Activated naive CD8-positive, alpha-beta T cell treated with anti-CD3 and anti-CD28 coated beads for 36 hours (primary cell): ENCODE results near the gene NAP1L5. TPM values are rescaled to one million over a fixed set of nuclear protein-coding genes. Genes with fewer than 3 reads are reported as not detected.

Experiments
- DNase-seq: peaks from one replicate; pipeline ENCODE4 v3.0.0; 2021
- H3K27ac Mint-ChIP-seq: one replicate; pipeline ENCODE4 v1.8.0; 2022; ENCODE audit warnings: mild to moderate bottlenecking, moderate library complexity, mixed read lengths
- H3K27me3 Mint-ChIP-seq: one replicate; pipeline ENCODE4 v1.8.0; 2022; ENCODE audit warnings: mild to moderate bottlenecking, mixed read lengths
- H3K36me3 Mint-ChIP-seq: one replicate; pipeline ENCODE4 v1.8.0; 2021; ENCODE audit warnings: mild to moderate bottlenecking, mixed read lengths
- H3K4me1 Mint-ChIP-seq: one replicate; pipeline ENCODE4 v1.8.0; 2021; ENCODE audit warnings: mixed read lengths
- H3K4me3 Mint-ChIP-seq: one replicate; pipeline ENCODE4 v1.8.0; 2022; ENCODE audit warnings: mild to moderate bottlenecking, moderate library complexity, mixed read lengths
- H3K9me3 Mint-ChIP-seq: one replicate; pipeline ENCODE4 v1.8.0; 2022; ENCODE audit warnings: mixed read lengths
- total RNA-seq, 2 experiments: library from RNA; stranded (reverse); gene quantifications; one replicate each; pipeline ENCODE4 v1.2.3, GENCODE V29; 2021

Gene NAP1L5
- total RNA-seq, result 1 to 10 TPM; 8.2 to 8.4 TPM

GRCh38 chr4:88697588-88698329 lies at the start of gene NAP1L5:
Gene NAP1L5 (minus strand): TSS chr4:88697829. CDS start chr4:88697754, 75 bp downstream.
- peak within 1 kb of the TSS; percentile 85 for H3K4me3 Mint-ChIP-seq
- no peaks in the 10 kb centered on the region for H3K9me3 Mint-ChIP-seq
- H3K27ac Mint-ChIP-seq, result peak within 1 kb of the TSS; percentile 84
- DNase-seq, result peak; percentile 71
- H3K36me3 Mint-ChIP-seq, result peaks cover 19% of the 10 kb centered on the region
- H3K27me3 Mint-ChIP-seq, result no peaks in the 10 kb centered on the region
- peaks cover 10% of the 10 kb centered on the region for H3K4me1 Mint-ChIP-seq

GRCh38 chr4:88747351-88747750 lies 49.7 kb upstream of the NAP1L5 start:
- Mint-ChIP-seq H3K27ac (no peak overlapping the region), H3K27me3 (peaks cover 10% of the 10 kb centered on the region), H3K4me3 (no peak overlapping the region), H3K4me1 (no peaks in the 10 kb centered on the region), H3K9me3 (no peaks in the 10 kb centered on the region), H3K36me3 (peaks cover 2% of the 10 kb centered on the region)
- DNase-seq, result no peak

- Mint-ChIP-seq H3K4me1 (no peaks in the 10 kb centered on the region), H3K4me3 (no peak overlapping the region), H3K27ac (no peak overlapping the region), H3K36me3 (peaks cover 2% of the 10 kb centered on the region), H3K9me3 (no peaks in the 10 kb centered on the region), H3K27me3 (peaks cover 5% of the 10 kb centered on the region)
- no peak for DNase-seq
These were observed 48.6 kb upstream of the NAP1L5 start for GRCh38 chr4:88746206-88746605.

GRCh38 chr4:88745581-88746163 lies 48.0 kb upstream of the NAP1L5 start:
- Mint-ChIP-seq H3K36me3 (peaks cover 2% of the 10 kb centered on the region), H3K4me3 (no peak overlapping the region), H3K9me3 (no peaks in the 10 kb centered on the region)

GRCh38 chr4:88745175-88745574 lies 47.5 kb upstream of the NAP1L5 start:
- Mint-ChIP-seq H3K27ac (no peak overlapping the region), H3K4me3 (no peak overlapping the region), H3K4me1 (no peaks in the 10 kb centered on the region), H3K9me3 (no peaks in the 10 kb centered on the region), H3K27me3 (peaks cover 5% of the 10 kb centered on the region), H3K36me3 (peaks cover 2% of the 10 kb centered on the region)
- no peak for DNase-seq

More at GRCh38 chr4:88745581-88746163, 48.0 kb upstream of the NAP1L5 start:
- H3K27ac Mint-ChIP-seq, result no peak overlapping the region
- peaks cover 5% of the 10 kb centered on the region for H3K27me3 Mint-ChIP-seq
- no peaks in the 10 kb centered on the region for H3K4me1 Mint-ChIP-seq
- DNase-seq, result no peak

- no peak for DNase-seq
- no peak overlapping the region for H3K27ac Mint-ChIP-seq
- H3K36me3 Mint-ChIP-seq, result peaks cover 2% of the 10 kb centered on the region
- H3K27me3 Mint-ChIP-seq, result peaks cover 5% of the 10 kb centered on the region
- H3K4me1 Mint-ChIP-seq, result no peaks in the 10 kb centered on the region
- H3K4me3 Mint-ChIP-seq, result no peak overlapping the region
- H3K9me3 Mint-ChIP-seq, result no peaks in the 10 kb centered on the region
These were observed 47.0 kb upstream of the NAP1L5 start for GRCh38 chr4:88744609-88745008.

GRCh38 chr4:88743696-88744095 lies 46.1 kb upstream of the NAP1L5 start:
- Mint-ChIP-seq H3K9me3 (no peaks in the 10 kb centered on the region), H3K4me1 (no peaks in the 10 kb centered on the region), H3K4me3 (no peak overlapping the region), H3K27ac (no peak overlapping the region), H3K36me3 (no peaks in the 10 kb centered on the region), H3K27me3 (peaks cover 3% of the 10 kb centered on the region)
- DNase-seq, result no peak

GRCh38 chr4:88742561-88742960 lies 44.9 kb upstream of the NAP1L5 start:
- no peak overlapping the region for H3K27ac Mint-ChIP-seq
- H3K4me3 Mint-ChIP-seq, result no peak overlapping the region
- H3K9me3 Mint-ChIP-seq, result no peaks in the 10 kb centered on the region
- H3K4me1 Mint-ChIP-seq, result peaks cover 9% of the 10 kb centered on the region
- H3K36me3 Mint-ChIP-seq, result no peaks in the 10 kb centered on the region
- H3K27me3 Mint-ChIP-seq, result no peaks in the 10 kb centered on the region
- no peak for DNase-seq

GRCh38 chr4:88738180-88738579 lies 40.6 kb upstream of the NAP1L5 start:
- Mint-ChIP-seq H3K4me3 (no peak overlapping the region), H3K27ac (no peak overlapping the region), H3K27me3 (no peaks in the 10 kb centered on the region), H3K36me3 (no peaks in the 10 kb centered on the region), H3K9me3 (no peaks in the 10 kb centered on the region), H3K4me1 (peaks cover 14% of the 10 kb centered on the region)
- DNase-seq, result no peak

GRCh38 chr4:88737307-88737941 lies 39.8 kb upstream of the NAP1L5 start:
- H3K9me3 Mint-ChIP-seq, result no peaks in the 10 kb centered on the region
- DNase-seq, result peak; percentile 20
- H3K27ac Mint-ChIP-seq, result no peak overlapping the region
- H3K4me3 Mint-ChIP-seq, result peak overlapping the region; percentile 64
- H3K36me3 Mint-ChIP-seq, result no peaks in the 10 kb centered on the region
- no peaks in the 10 kb centered on the region for H3K27me3 Mint-ChIP-seq
- peaks cover 14% of the 10 kb centered on the region for H3K4me1 Mint-ChIP-seq

- Mint-ChIP-seq H3K27me3 (no peaks in the 10 kb centered on the region), H3K4me3 (no peak overlapping the region), H3K9me3 (no peaks in the 10 kb centered on the region), H3K36me3 (no peaks in the 10 kb centered on the region), H3K4me1 (peaks cover 14% of the 10 kb centered on the region), H3K27ac (no peak overlapping the region)
- DNase-seq, result no peak
These were observed 38.6 kb upstream of the NAP1L5 start for GRCh38 chr4:88736264-88736663.

- H3K27ac Mint-ChIP-seq, result no peak overlapping the region
- no peaks in the 10 kb centered on the region for H3K9me3 Mint-ChIP-seq
- H3K36me3 Mint-ChIP-seq, result no peaks in the 10 kb centered on the region
- H3K27me3 Mint-ChIP-seq, result no peaks in the 10 kb centered on the region
- H3K4me3 Mint-ChIP-seq, result no peak overlapping the region
- DNase-seq, result no peak
- peaks cover 14% of the 10 kb centered on the region for H3K4me1 Mint-ChIP-seq
These were observed 37.9 kb upstream of the NAP1L5 start for GRCh38 chr4:88735564-88735963.

GRCh38 chr4:88734403-88734949 lies 36.8 kb upstream of the NAP1L5 start:
- no peak overlapping the region for H3K4me3 Mint-ChIP-seq
- H3K4me1 Mint-ChIP-seq, result peaks cover 14% of the 10 kb centered on the region
- no peaks in the 10 kb centered on the region for H3K9me3 Mint-ChIP-seq
- no peaks in the 10 kb centered on the region for H3K27me3 Mint-ChIP-seq
- H3K27ac Mint-ChIP-seq, result no peak overlapping the region
- no peak for DNase-seq
- no peaks in the 10 kb centered on the region for H3K36me3 Mint-ChIP-seq

- no peaks in the 10 kb centered on the region for H3K27me3 Mint-ChIP-seq
- no peak overlapping the region for H3K4me3 Mint-ChIP-seq
- no peak for DNase-seq
- H3K4me1 Mint-ChIP-seq, result peaks cover 8% of the 10 kb centered on the region
- H3K27ac Mint-ChIP-seq, result no peak overlapping the region
- H3K36me3 Mint-ChIP-seq, result no peaks in the 10 kb centered on the region
- H3K9me3 Mint-ChIP-seq, result no peaks in the 10 kb centered on the region
These were observed 35.2 kb upstream of the NAP1L5 start for GRCh38 chr4:88732714-88733368.

GRCh38 chr4:88731381-88731780 lies 33.8 kb upstream of the NAP1L5 start:
- H3K36me3 Mint-ChIP-seq, result no peaks in the 10 kb centered on the region
- no peaks in the 10 kb centered on the region for H3K4me1 Mint-ChIP-seq
- no peaks in the 10 kb centered on the region for H3K9me3 Mint-ChIP-seq
- H3K4me3 Mint-ChIP-seq, result no peak overlapping the region
- H3K27me3 Mint-ChIP-seq, result no peaks in the 10 kb centered on the region
- no peak overlapping the region for H3K27ac Mint-ChIP-seq
- DNase-seq, result no peak
